GM19328 (cell line): ENCODE data around the gene TCEANC2.
"Not testable (repeated sequence)": the region's sequence is repeated elsewhere in the genome, so short reads cannot be mapped to it uniquely, and the experiment has no call there.

Experiments used
- ATAC-seq: cut with Tn5 transposase; IDR thresholded peaks from one replicate; pipeline ENCODE4 v1.9.1; 2021; ENCODE audit warnings: mild to moderate bottlenecking, moderate library complexity; ENCODE audit not compliant: unreplicated experiment

The TCEANC2 gene

DNA sequence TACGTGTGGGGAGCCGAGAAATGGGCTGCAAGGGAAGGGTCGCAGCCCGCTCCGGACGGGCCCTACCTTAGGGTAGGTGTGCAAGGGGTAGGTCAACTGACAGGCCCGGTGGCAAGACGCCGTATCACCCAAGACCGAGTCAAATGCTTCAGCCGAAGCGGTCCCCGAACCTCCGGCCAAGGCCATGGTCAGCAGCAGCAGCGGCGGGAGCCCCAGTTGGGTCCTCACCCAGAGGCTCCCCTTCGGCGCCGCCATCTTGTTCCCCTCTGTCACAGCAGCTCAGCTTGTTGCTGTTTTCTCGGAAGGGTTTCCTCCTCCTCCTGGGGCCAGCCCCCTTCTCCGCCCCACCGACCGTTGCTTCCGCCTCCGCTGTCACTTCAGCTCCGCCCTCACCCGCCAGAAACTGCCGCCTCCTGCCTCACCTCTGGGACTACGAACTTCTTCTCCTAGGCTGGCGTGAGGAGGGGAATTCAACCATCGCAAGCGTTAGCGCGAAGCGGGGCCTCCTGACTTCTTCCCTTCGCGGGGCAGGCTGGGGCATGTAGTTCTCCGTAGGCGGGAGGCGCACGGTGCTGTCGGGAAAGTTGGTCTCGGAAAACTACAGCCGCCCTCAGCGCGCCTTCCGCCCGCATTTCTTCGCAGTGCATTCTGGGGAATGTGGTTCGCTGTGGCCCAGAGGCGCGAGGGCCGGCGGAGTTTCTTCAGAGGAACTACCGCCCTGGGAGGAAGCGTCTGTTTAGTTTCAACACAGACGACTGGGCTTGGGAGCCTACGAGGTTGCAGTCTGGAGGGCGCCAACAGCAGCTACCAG, at the start of gene TCEANC2, which contains the start of gene TMEM59:
TCEANC2 (plus strand) TSS at position 675 of the 811 bp plus-strand sequence. CDS start 815 bp downstream, outside the sequence.
TMEM59 (minus strand) TSS at position 271 of the 811 bp plus-strand sequence; CDS start at position 255, 16 bp downstream.
- peak; percentile 96 for ATAC-seq

DNA sequence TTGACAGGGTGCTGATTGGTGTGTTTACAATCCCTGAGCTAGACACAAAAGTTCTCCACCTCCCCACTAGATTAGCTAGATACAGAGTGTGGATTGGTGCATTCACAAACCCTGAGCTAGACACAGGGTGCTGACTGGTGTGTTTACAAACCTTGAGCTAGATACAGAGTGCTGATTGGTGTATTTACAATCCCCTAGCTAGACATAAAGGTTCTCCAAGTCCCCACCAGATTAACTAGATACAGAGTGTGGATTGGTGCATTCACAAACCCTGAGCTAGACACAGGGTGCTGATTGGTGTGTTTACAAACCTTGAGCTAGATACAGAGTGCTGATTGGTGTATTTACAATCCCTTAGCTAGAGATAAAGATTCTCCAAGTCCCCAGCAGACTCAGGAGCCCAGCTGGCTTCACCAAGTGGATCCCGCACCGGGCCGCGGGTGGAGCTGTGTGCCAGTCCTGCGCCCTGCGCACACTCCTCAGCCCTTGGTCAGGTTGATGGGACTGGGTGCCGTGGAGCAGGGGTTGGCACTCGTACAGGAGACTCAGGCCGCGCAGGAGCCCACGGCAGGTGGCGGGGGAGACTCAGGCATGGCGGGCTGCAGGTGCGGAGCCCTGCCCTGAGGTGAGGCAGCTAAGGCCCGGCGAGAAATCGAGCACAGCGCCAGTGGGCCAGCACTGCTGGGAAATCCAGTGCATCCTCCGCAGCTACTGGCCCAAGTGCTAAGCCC, 49.5 kb upstream of the TCEANC2 start:
- ATAC-seq, result not testable (repeated sequence)

DNA sequence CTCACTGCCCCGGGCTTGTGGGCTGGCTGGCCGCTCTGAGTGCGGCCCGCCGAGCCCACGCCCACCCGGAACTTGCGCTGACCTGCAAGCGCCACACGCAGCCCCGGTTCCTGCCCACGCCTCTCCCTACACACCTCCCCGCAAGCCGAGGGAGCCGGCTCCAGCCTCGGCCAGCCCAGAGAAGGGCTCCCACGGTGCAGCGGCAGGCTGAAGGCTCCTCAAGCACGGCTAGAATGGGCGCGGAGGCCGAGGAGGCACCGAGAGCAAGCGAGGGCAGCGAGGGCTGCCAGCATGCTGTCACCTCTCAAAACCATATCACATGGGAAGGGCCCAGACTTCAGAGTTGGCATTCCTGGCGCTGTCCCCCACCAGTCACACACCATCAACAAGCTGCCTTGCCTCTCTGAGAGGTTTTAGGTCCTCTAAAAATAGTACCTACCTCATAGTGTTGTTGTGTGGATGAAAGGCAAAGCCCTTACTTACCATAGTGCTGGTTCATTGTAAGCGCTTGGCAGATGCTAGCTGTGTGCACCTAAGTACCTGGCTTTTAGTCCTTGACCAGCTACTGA, 48.8 kb upstream of the TCEANC2 start:
- ATAC-seq, result no peak

GRCh38 chr1:54006508-54006907, 46.9 kb upstream of the TCEANC2 start:
- ATAC-seq, result no peak

GRCh38 chr1:54007613-54008012, 45.8 kb upstream of the TCEANC2 start:
- ATAC-seq, result no peak

DNA sequence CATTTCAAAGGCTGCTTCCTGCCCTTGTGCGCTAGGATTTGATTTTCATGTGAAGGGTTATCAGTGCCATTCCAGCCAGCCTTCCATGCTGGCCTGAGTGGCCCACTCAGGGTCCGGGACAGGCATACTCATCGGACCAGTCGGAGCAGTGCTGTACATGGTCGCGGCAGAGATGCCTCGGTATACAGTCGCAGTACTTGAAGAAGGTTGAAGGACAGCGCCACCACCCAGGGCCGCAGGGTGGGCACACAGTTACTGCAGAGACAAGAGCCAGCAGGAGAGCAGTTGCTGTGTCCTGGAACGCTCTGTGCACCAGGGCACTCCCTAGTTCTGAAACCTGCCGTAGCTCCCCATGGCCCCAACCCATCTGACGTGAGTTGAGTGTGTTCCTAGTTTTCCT, 44.5 kb upstream of the TCEANC2 start:
- no peak for ATAC-seq

DNA sequence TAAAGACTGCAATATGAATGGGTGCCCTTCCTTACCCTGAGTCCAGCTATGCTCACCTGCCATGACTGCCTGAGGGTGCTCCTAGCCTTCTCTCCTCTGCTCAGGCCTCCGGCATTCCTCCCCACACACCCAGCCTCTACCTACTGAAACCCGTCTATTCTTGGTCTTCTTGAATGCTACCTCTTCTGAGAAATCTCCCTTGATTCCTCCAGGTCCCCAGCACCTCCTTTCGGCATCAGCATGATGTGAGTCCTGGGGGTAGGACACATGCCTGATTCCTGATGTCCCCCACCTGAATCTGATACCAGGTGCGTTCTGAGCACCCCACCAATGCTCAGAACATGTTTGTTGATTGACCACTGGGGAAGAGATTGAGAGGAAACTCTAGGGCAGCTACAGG, 44.0 kb upstream of the TCEANC2 start:
- ATAC-seq, result no peak

GRCh38 chr1:54010415-54011117, 42.8 kb upstream of the TCEANC2 start:
- no peak for ATAC-seq

DNA sequence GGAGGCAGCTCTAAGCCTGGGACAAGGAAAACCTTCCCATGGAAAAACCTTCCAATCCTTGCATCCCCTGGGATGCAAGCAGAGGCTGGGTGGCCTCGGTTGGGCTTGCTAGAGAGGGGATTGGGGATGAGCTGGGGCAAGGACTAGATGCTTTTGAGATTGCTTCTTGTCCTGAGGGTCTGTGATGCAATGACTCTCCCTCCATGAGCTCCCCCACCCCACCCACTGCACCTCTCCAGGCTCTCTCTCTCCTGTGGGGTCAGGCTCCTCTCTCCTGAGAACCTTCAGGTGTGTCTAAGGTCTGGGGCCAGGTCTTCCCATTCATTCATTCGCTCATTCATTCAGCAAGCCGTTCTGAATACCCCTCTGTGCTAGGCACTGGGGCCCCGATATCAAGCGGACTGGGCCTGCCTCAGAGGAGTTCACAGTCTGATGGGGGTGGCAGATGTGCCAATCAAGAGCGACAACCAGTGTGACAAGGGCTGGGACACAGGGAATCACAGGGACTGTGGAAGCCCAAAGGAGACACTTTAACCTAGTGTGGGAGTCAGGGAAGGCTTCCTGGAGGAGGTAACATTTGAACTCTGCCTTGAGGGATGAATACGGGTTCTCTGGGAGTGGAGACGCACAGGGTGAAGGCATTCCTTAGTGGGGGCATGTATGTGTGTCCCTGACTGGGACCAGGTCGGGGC, 41.9 kb upstream of the TCEANC2 start:
- no peak for ATAC-seq

DNA sequence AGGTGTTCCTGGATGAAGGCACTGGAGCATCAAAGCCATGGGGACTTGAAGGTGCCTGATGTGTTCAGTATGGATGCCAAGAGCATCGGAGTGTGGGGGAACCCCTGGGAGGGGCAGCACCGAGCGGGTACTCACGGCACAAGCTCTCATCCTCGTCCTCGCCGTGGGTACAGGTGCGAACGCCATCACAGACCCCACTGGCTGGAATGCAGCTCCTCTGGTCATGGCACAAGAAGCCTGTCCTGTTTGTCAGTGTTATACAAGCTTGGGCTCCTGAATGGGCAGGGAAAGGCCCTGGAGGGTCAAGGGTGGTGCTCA, 41.4 kb upstream of the TCEANC2 start:
- ATAC-seq, result no peak

GRCh38 chr1:54012863-54013262, 40.5 kb upstream of the TCEANC2 start:
- ATAC-seq, result no peak

GRCh38 chr1:54013393-54014008, 39.9 kb upstream of the TCEANC2 start:
- no peak for ATAC-seq

- no peak for ATAC-seq
These were observed 39.3 kb upstream of the TCEANC2 start for GRCh38 chr1:54014009-54014629.

GRCh38 chr1:54016343-54017282, 36.8 kb upstream of the TCEANC2 start:
- no peak for ATAC-seq

DNA sequence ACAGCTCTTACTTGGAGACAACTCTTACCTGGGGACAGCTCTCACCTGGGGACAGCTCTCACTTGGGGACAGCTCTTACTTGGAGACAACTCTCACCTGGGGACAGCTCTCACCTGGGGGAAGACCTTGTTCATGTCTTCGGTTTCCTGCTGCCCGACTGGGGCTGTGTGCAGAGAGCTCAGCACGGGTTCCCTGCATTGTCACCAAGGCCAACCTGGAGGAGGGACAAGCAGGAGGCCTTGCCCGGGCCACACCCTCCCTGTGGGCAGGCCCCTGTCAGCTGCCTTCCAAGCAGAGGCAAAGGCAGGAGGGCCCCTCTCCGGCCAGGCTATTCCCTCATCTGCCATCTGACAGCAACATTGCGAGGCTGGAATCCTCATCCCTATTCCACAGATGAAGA, 35.4 kb upstream of the TCEANC2 start, which contains the start of gene LDLRAD1:
LDLRAD1 (minus strand) TSS at position 208 of the 400 bp plus-strand sequence; CDS start at position 134, 74 bp downstream.
- no peak for ATAC-seq

GRCh38 chr1:54018635-54019034, 34.8 kb upstream of the TCEANC2 start:
- ATAC-seq, result no peak

GRCh38 chr1:54019562-54020176, 33.7 kb upstream of the TCEANC2 start:
- not testable (repeated sequence) for ATAC-seq

DNA sequence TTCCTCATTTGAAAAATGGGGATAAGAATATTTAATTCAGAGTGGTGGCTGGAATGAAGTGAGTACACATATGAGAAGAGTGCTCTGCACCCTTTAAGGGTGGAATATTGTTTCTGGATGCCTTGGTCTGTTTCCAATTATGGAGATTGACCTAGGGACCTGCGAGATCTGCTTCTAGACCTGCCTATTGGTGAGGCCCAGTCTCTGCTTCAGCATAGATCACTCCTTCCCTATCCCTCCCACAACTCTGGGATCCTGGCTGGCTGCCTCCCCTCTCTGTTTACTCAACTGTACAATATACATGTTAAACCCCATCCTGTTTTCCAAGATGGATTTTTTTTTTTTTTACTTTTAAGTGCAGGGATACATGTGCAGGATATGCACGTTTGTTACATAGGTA, 29.1 kb upstream of the TCEANC2 start:
- no peak for ATAC-seq
